IMR-90 (cell line): Measurements from ENCODE around the gene USP32. TPM values are rescaled to one million over a fixed set of nuclear protein-coding genes. Genes with fewer than 3 reads are reported as not detected.
"Not testable (repeated sequence)": the region's sequence is repeated elsewhere in the genome, so short reads cannot be mapped to it uniquely, and the experiment has no call there.

Experiments
- ATAC-seq: fragments of 200-7000 bp; cut with Tn5 transposase; 2 replicates; pipeline ENCODE4 v1.9.1; 2020; ENCODE audit warnings: low read depth, mild to moderate bottlenecking, moderate library complexity
- BruUV-seq: library from RNA; stranded (reverse); fragments of 400-500 nt; replicated peaks from 2 replicates; lab custom pipeline; 2021; lab: Mats Ljungman, UMichigan
- CTCF ChIA-PET: fragments of 300-600 bp; formaldehyde crosslinking; extraction: SDS; loops from one replicate; lab custom pipeline; 2021; ENCODE audit warnings: antibody characterized with exemption; lab: Yijun Ruan, JAX
- POLR2A ChIA-PET: fragments of 300-600 bp; sonication (Branson Sonifier 250); formaldehyde crosslinking; loops from one replicate; lab custom pipeline; 2022; ENCODE audit warnings: antibody characterized with exemption; ENCODE audit not compliant: unreplicated experiment; lab: Charles Lee
- DNase-seq: peaks from one replicate; pipeline ENCODE4 v3.0.0; 2013
- H2AFZ ChIP-seq: replicated peaks from 2 replicates; pipeline ENCODE3; 2013; ENCODE audit warnings: low read length, mild to moderate bottlenecking; ENCODE audit not compliant: poor library complexity
- H2AK5ac ChIP-seq: 2 replicates; pipeline ENCODE4 v1.6.1; 2013; ENCODE audit warnings: low read depth, low read length, inconsistent platforms
- H2AK9ac ChIP-seq: replicated peaks from 2 replicates; pipeline ENCODE3; 2013; ENCODE audit warnings: mild to moderate bottlenecking, low read depth, low read length, moderate library complexity; ENCODE audit not compliant: poor library complexity
- H2BK120ac ChIP-seq: 2 replicates; pipeline ENCODE4 v1.6.1; 2013; ENCODE audit warnings: low read depth, low read length, inconsistent platforms
- H2BK15ac ChIP-seq: 3 replicates; pipeline ENCODE4 v1.6.1; 2013; ENCODE audit warnings: low read depth, low read length, inconsistent platforms
- H2BK20ac ChIP-seq: 2 replicates; pipeline ENCODE4 v1.6.1; 2013; ENCODE audit warnings: low read depth, mild to moderate bottlenecking, inconsistent platforms, low read length, moderate library complexity
- H2BK5ac ChIP-seq: 2 replicates; pipeline ENCODE4 v1.6.1; 2013; ENCODE audit warnings: mild to moderate bottlenecking, low read depth, low read length, inconsistent platforms; ENCODE audit not compliant: poor library complexity, severe bottlenecking
- H3K14ac ChIP-seq: replicated peaks from 2 replicates; pipeline ENCODE4 v1.6.1; 2013; ENCODE audit warnings: low read depth, low read length, inconsistent platforms
- H3K18ac ChIP-seq: 2 replicates; pipeline ENCODE4 v1.6.1; 2013; ENCODE audit warnings: low read depth, low read length, control low read depth
- H3K23ac ChIP-seq: 2 replicates; pipeline ENCODE4 v1.6.1; 2013; ENCODE audit warnings: low read depth, low read length, inconsistent platforms
- H3K27ac ChIP-seq: 2 replicates; pipeline ENCODE4 v1.5.1; 2013; ENCODE audit warnings: mild to moderate bottlenecking, control low read depth, low read length; ENCODE audit not compliant: insufficient read depth
- H3K27me3 ChIP-seq: 2 replicates; pipeline ENCODE4 v1.6.1; 2013; ENCODE audit warnings: low read length; ENCODE audit not compliant: control insufficient read depth, insufficient read depth
- H3K36me3 ChIP-seq: 2 replicates; pipeline ENCODE4 v1.6.1; 2013; ENCODE audit warnings: low read length, mixed read lengths; ENCODE audit not compliant: control insufficient read depth, insufficient read depth
- H3K4ac ChIP-seq: 2 replicates; pipeline ENCODE4 v1.6.1; 2013; ENCODE audit warnings: low read depth, low read length, inconsistent platforms
- H3K4me1 ChIP-seq: 2 replicates; pipeline ENCODE4 v1.6.1; 2013; ENCODE audit warnings: low read length, mixed read lengths; ENCODE audit not compliant: control insufficient read depth, insufficient read depth
- H3K4me2 ChIP-seq: 2 replicates; pipeline ENCODE4 v1.6.1; 2013; ENCODE audit warnings: low read depth, mild to moderate bottlenecking, control low read depth, low read length, moderate library complexity
- H3K4me3 ChIP-seq: 2 replicates; pipeline ENCODE4 v1.5.1; 2013; ENCODE audit warnings: low read depth, mild to moderate bottlenecking, control low read depth, low read length, moderate library complexity; ENCODE audit not compliant: insufficient read depth
- H3K56ac ChIP-seq: 2 replicates; pipeline ENCODE4 v1.6.1; 2013; ENCODE audit warnings: low read length, inconsistent platforms; ENCODE audit not compliant: insufficient read depth; ENCODE audit errors: extremely low read depth
- H3K79me1 ChIP-seq, 2 experiments: 2 replicates each; pipeline ENCODE4 v1.6.1; 2013; ENCODE audit warnings: low read length in 2 of 2, inconsistent platforms in 1 of 2, low read depth in 1 of 2
- H3K9ac ChIP-seq: 2 replicates; pipeline ENCODE4 v1.6.1; 2013; ENCODE audit warnings: low read depth, low read length, control low read depth
- H3K9me1 ChIP-seq: 2 replicates; pipeline ENCODE4 v1.6.1; 2013; ENCODE audit warnings: low read length, inconsistent platforms; ENCODE audit not compliant: insufficient read depth
- H3K9me3 ChIP-seq: 2 replicates; pipeline ENCODE4 v1.6.1; 2013; ENCODE audit warnings: low read length; ENCODE audit not compliant: control insufficient read depth, insufficient read depth
- H4K20me1 ChIP-seq: 2 replicates; pipeline ENCODE4 v1.6.1; 2013; ENCODE audit warnings: low read length, inconsistent platforms; ENCODE audit not compliant: insufficient read depth
- H4K5ac ChIP-seq: 2 replicates; pipeline ENCODE4 v1.6.1; 2013; ENCODE audit warnings: mild to moderate bottlenecking, low read depth, low read length, control low read depth
- H4K8ac ChIP-seq, 2 experiments: 2 replicates each; pipeline ENCODE4 v1.6.1; 2013; ENCODE audit warnings: low read depth in 2 of 2, low read length in 2 of 2, control low read depth in 1 of 2, inconsistent platforms in 1 of 2
- H4K91ac ChIP-seq: 2 replicates; pipeline ENCODE4 v1.6.1; 2013; ENCODE audit warnings: low read depth, low read length, inconsistent platforms; ENCODE audit not compliant: insufficient read depth
- WGBS, 2 experiments: methylation state at CpG; one replicate each; pipeline versions ENCODE4 v1.1.5 to v1.1.7; 2013; ENCODE audit warnings: missing lambda C conversion rate in 2 of 2; ENCODE audit not compliant: insufficient read length in 1 of 2; ENCODE audit errors: extremely low coverage in 2 of 2; 5-methylcytosine and 5-hydroxymethylcytosine counted together
- dilution Hi-C: fragments of 300-500 bp; cut with HindIII; formaldehyde crosslinking; loops from one replicate; pipeline ENCODE4 v1.14.3; 2018; ENCODE audit warnings: low sequenced_read_pairs; ENCODE audit not compliant: unreplicated experiment
- in situ Hi-C: fragments of 300-500 bp; cut with MboI; formaldehyde crosslinking; loops from 3 replicates; pipeline ENCODE4 v1.14.3; 2019; ENCODE audit warnings: low sequenced_read_pairs, inconsistent platforms, mixed read lengths
- intact Hi-C: fragments of 100-400 bp; cut with micrococcal nuclease; formaldehyde crosslinking; loops from 2 replicates; pipeline ENCODE4 v1.10.0; 2022
- polyA plus RNA-seq, 3 experiments: library from polyadenylated mRNA; depleted of rRNA; stranded (reverse); fragments of >200 nt; gene quantifications; 2 replicates each; pipeline ENCODE4 v1.2.3, GENCODE V29; 2012; ENCODE audit warnings: low replicate concordance in 1 of 3
- total RNA-seq: library from RNA; depleted of rRNA; stranded (reverse); fragments of >200 nt; gene quantifications from 2 replicates; pipeline ENCODE4 v1.2.3, GENCODE V29; 2012

Gene USP32
- total and polyA plus RNA-seq, 2 of the 4 experiments (the other 2 are of a cell fraction) = 16.8 to 46.8 TPM

DNA sequence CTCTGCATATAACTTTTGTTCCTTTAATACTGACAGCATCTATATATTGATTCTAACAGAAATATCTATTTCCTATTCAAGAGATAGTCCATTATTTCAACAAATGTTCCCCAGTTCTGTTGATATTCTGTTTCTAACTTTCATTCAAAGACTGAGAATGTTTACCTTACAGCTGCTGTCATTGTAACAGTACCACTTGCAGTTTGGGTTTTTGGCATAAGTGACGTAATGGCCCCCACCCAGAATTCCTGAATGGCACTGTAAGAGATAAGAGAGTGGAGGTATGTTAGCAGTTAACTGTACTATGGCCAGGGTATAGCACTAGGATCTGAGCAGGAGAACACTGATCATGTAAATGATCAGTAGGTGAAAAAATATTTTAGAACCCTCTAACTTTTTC is 211.6 kb downstream of the USP32 start:
- dilution Hi-C loops, H3K27me3 ChIP-seq, H3K4me3 ChIP-seq, H2BK5ac ChIP-seq, H3K23ac ChIP-seq, POLR2A ChIA-PET, H4K20me1 ChIP-seq, H2BK120ac ChIP-seq, intact Hi-C loops, H4K5ac ChIP-seq, H4K8ac ChIP-seq, H3K9me1 ChIP-seq, H3K14ac ChIP-seq, H2AFZ ChIP-seq, H3K56ac ChIP-seq, H3K4ac ChIP-seq, ATAC-seq, H3K9ac ChIP-seq, CTCF ChIA-PET, DNase-seq, H3K79me1 ChIP-seq, H2AK5ac ChIP-seq, H3K4me2 ChIP-seq, H2BK15ac ChIP-seq, H4K91ac ChIP-seq, H3K18ac ChIP-seq, H3K9me3 ChIP-seq, BruUV-seq, H2AK9ac ChIP-seq, H3K4me1 ChIP-seq, H3K27ac ChIP-seq, H2BK20ac ChIP-seq: not testable (repeated sequence)
- no CpG with 5 or more reads among the region's 1 CpG for WGBS, 2 experiments
- in situ Hi-C loops = loop anchor here (25.0 kb wide), 1 partner anchor 243 kb away; no protein-coding TSS in a partner anchor
- H3K36me3 ChIP-seq = peaks cover 32% of the 10 kb centered on the region

DNA sequence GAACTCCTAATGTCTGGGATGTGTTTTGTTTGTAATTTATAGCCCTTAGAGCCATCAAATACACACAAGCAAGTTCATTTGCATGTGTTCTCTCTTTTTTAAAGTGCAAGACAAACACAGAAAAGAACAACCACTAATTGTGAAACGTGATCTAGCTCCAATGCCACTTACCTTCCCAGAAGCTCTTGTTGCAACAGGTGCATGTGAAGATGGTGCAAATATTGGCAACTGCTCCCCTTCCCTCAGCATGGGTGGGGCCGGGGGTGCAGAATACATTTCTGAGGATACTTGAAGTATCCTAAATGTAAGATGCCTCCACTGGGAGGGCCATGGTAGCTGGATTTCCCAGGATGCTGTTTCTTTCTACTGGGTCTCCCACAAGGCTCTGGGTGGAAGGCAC is 213.8 kb downstream of the USP32 start:
- H3K9me3 ChIP-seq, H3K9me1 ChIP-seq, H2BK120ac ChIP-seq, H2BK20ac ChIP-seq, H2BK15ac ChIP-seq, H3K4ac ChIP-seq, H3K4me2 ChIP-seq, H3K27me3 ChIP-seq, H3K18ac ChIP-seq, H3K56ac ChIP-seq, H3K79me1 ChIP-seq, H2BK5ac ChIP-seq, H3K27ac ChIP-seq, DNase-seq, H2AK9ac ChIP-seq, POLR2A ChIA-PET, H2AK5ac ChIP-seq, H3K9ac ChIP-seq, intact Hi-C loops, H2AFZ ChIP-seq, H3K23ac ChIP-seq, H4K5ac ChIP-seq, CTCF ChIA-PET, H3K4me3 ChIP-seq, H3K14ac ChIP-seq, H4K20me1 ChIP-seq, H4K8ac ChIP-seq, H3K4me1 ChIP-seq, ATAC-seq, H4K91ac ChIP-seq, dilution Hi-C loops: not testable (repeated sequence)
- no CpG with 5 or more reads among the region's 2 CpGs for WGBS, 2 experiments
- in situ Hi-C loops = loop anchor here (25.0 kb wide), 1 partner anchor 241 kb away; no protein-coding TSS in a partner anchor
- TSS peak; percentile 77 for BruUV-seq
- H3K36me3 ChIP-seq = peaks cover 24% of the 10 kb centered on the region
